ENCODE measurements around the gene LRRC18.

- TF ChIP-seq, protein P1, sequence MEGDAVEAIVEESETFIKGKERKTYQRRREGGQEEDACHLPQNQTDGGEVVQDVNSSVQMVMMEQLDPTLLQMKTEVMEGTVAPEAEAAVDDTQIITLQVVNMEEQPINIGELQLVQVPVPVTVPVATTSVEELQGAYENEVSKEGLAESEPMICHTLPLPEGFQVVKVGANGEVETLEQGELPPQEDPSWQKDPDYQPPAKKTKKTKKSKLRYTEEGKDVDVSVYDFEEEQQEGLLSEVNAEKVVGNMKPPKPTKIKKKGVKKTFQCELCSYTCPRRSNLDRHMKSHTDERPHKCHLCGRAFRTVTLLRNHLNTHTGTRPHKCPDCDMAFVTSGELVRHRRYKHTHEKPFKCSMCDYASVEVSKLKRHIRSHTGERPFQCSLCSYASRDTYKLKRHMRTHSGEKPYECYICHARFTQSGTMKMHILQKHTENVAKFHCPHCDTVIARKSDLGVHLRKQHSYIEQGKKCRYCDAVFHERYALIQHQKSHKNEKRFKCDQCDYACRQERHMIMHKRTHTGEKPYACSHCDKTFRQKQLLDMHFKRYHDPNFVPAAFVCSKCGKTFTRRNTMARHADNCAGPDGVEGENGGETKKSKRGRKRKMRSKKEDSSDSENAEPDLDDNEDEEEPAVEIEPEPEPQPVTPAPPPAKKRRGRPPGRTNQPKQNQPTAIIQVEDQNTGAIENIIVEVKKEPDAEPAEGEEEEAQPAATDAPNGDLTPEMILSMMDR (IDR thresholded peaks at IDR 0.05; ENCODE audit: insufficient read depth, low read length), result no peak
- TF ChIP-seq POLR2AphosphoS5 (IDR thresholded peaks at IDR 0.05; ENCODE audit: low read depth) (no peak), GABPA (IDR thresholded peaks at IDR 0.05; ENCODE audit: low read depth) (no peak)
Measured at GRCh38 chr10:48903151-48903550, 36.5 kb downstream of the LRRC18 start.

All from HL-60 (cell line).